ENCODE data around the gene TMEM156. TPM values are rescaled to one million over a fixed set of nuclear protein-coding genes. Genes with fewer than 3 reads are reported as not detected.

TMEM156 gene
- 0.13 and 0.15 TPM in 2 replicates for polyA plus RNA-seq (2012; rRNA removed)
- polyA plus RNA-seq (2012; cell fraction: cytosol; rRNA removed): 0.05 and 0.28 TPM in 2 replicates
- polyA plus RNA-seq (2012; cell fraction: nucleus; rRNA removed): 0.14 TPM in 1 of 2 replicates, not detected in the other

- Histone ChIP-seq H3K36me3 (replicated peaks in 1 of 2; ENCODE audit: control insufficient read depth in 1 of 2, insufficient read depth in 2 of 2, low read length in 1 of 2) (no peaks in the 10 kb centered on the region), H3K9me3 (no peaks in the 10 kb centered on the region), H3K27ac (ENCODE audit: low read depth in 2 of 2, low read length in 1 of 2) (no peak within 1 kb of the TSS), H3F3A (replicated peaks; ENCODE audit: insufficient read depth) (peaks cover 4% of the 10 kb centered on the region), H3K9me2 (no peaks in the 10 kb centered on the region), H3K27me3 (ENCODE audit: insufficient read depth) (no peaks in the 10 kb centered on the region), H3K4me2 (no peak within 1 kb of the TSS), H3K4me1 (ENCODE audit: control insufficient read depth in 1 of 2, insufficient read depth in 2 of 2, low read depth in 1 of 2, low read length in 1 of 2) (peaks cover 0 to 11% of the 10 kb centered on the region in 2 experiments; a peak in 2 of 4 replicates), H3K9ac (no peak within 1 kb of the TSS), H3K79me2 (ENCODE audit: insufficient read depth) (no peaks in the 10 kb centered on the region), H3K4me3 (ENCODE audit: low read depth in 2 of 2, low read length in 1 of 2) (no peak within 1 kb of the TSS), H4K20me1 (ENCODE audit: insufficient read depth) (no peaks in the 10 kb centered on the region), H2AFZ (ENCODE audit: low read depth) (peak within 1 kb of the TSS; percentile 35; the same call in 1 of the 2 replicates)
- ChIA-PET CTCF (no interaction called here), POLR2A (no interaction called here)
- DNase-seq: no peak
- WGBS (ENCODE audit: low lambda C conversion rate): 72% methylated on average over 5 of the region's 5 CpGs
- no peak for TF ChIP-seq CHD2 (IDR thresholded peaks at IDR 0.05; ENCODE audit: low read length, partially characterized antibody)
- no peak for TF ChIP-seq ZBTB33 (IDR thresholded peaks at IDR 0.05; ENCODE audit: borderline replicate concordance, low read depth)
- peak; percentile 9; the same call in 1 of the 2 replicates for TF ChIP-seq FOSL2 (IDR thresholded peaks at IDR 0.05; ENCODE audit: borderline replicate concordance, low read depth)
These were observed at the start of gene TMEM156 for GRCh38 chr4:39032218-39033085. Gene TMEM156, minus strand, starts transcription at chr4:39032409. Its CDS starts 96 bp downstream, at chr4:39032313.

- H3K4me1 ChIP-seq (ENCODE audit: control insufficient read depth in 1 of 2, insufficient read depth in 2 of 2, low read depth in 1 of 2, low read length in 1 of 2): peaks cover 0 to 5% of the 10 kb centered on the region in 2 experiments; a peak in 2 of 4 replicates
- H3K79me2 ChIP-seq (ENCODE audit: insufficient read depth): peaks cover 2% of the 10 kb centered on the region
- H3F3A ChIP-seq (replicated peaks; ENCODE audit: insufficient read depth): no peaks in the 10 kb centered on the region
- no peak overlapping the region for H2AFZ ChIP-seq (ENCODE audit: low read depth)
- no peaks in the 10 kb centered on the region for H3K27me3 ChIP-seq (ENCODE audit: insufficient read depth)
- H4K20me1 ChIP-seq (ENCODE audit: insufficient read depth): no peaks in the 10 kb centered on the region
- no peaks in the 10 kb centered on the region; the same call in 1 of the 2 replicates for H3K9me2 ChIP-seq
- no peak overlapping the region for H3K4me3 ChIP-seq (ENCODE audit: low read depth in 2 of 2, low read length in 1 of 2)
- TF ChIP-seq MEF2A (IDR thresholded peaks at IDR 0.05; ENCODE audit: borderline replicate concordance, low read depth) (no peak), TAF1 (IDR thresholded peaks at IDR 0.05; ENCODE audit: borderline replicate concordance, low read depth, low read length) (no peak), CHD2 (IDR thresholded peaks at IDR 0.05; ENCODE audit: low read length, partially characterized antibody) (no peak), TEAD4 (IDR thresholded peaks at IDR 0.05; ENCODE audit: borderline replicate concordance, insufficient read depth) (no peak), RAD21 (IDR thresholded peaks at IDR 0.05; ENCODE audit: low read length) (no peak)
- 90% methylated on average over 2 of the region's 2 CpGs for WGBS (ENCODE audit: low lambda C conversion rate)
- DNase-seq: no peak
- no peak overlapping the region for H3K27ac ChIP-seq (ENCODE audit: low read depth in 2 of 2, low read length in 1 of 2)
- peaks cover 12 to 37% of the 10 kb centered on the region in 2 experiments for H3K36me3 ChIP-seq (replicated peaks in 1 of 2; ENCODE audit: control insufficient read depth in 1 of 2, insufficient read depth in 2 of 2, low read length in 1 of 2)
- POLR2A ChIA-PET: no interaction called here
- no peaks in the 10 kb centered on the region for H3K9me3 ChIP-seq
- no peak overlapping the region for H3K9ac ChIP-seq
- no peak overlapping the region for H3K4me2 ChIP-seq
- CTCF ChIA-PET: no interaction called here
These were observed 46.6 kb upstream of the TMEM156 start for GRCh38 chr4:39078829-39079228.
